ENCODE results near the gene SOX30.

DNA sequence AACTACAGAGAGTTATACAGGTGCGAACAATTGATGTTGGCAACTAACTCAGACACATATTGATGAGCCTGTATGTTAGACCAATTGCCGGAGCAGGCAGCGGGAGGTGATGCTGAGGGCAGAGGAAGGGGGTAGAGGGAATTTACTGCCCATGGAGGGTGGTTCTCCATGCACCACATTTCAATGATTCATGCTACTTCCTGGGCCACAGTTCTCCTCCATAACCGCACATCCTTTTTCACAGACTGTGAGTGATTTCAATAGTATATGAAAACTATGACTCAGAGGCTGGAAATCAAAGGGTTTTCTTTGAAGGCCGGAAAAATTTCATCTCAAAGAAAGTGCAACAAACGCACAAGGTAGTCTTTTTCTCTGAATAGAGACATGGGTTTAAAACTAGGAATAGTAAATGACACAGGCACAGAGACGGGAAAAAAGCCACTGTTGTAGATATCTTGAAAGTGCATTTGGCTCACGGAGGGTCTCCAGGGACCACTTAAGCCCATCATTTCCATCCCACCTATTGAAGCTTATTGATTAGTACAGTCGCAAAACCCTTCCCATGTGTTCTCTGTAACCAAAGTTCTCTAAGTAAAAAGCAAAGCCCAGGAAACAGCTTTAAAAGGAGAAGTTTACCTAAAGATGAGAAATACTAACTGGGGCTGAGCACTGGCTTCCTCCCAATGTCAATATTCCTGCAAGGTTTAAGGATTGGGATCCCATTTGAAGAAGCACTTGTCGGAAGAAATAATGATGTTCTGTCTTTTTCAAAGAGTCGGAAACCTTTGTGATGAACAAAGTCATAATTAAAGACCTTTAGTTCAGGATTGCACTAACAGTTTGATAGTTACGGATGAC is 48.7 kb downstream of the SOX30 start:
- TF ChIP-seq POLR2AphosphoS5 (IDR thresholded peaks at IDR 0.05; ENCODE audit: low read depth, low read length) (no peak), POU2F2 (IDR thresholded peaks at IDR 0.05; ENCODE audit: low read depth, low read length) (peak; percentile 84), SPI1 (IDR thresholded peaks at IDR 0.05; ENCODE audit: low read depth, low read length) (peak; percentile 56), TAF1 (IDR thresholded peaks at IDR 0.05; ENCODE audit: low read depth, low read length) (no peak), POLR2A (IDR thresholded peaks at IDR 0.05; ENCODE audit: low read depth, low read length) (no peak), PAX5 (IDR thresholded peaks at IDR 0.05; ENCODE audit: insufficient read depth, low read length, severe bottlenecking) (no peak)
